GM18502 (cell line): ENCODE results near the gene PAQR7.

Experiments used
- ATAC-seq: cut with Tn5 transposase; IDR thresholded peaks from one replicate; pipeline ENCODE4 v1.9.1; 2021; ENCODE audit warnings: mild to moderate bottlenecking; ENCODE audit not compliant: unreplicated experiment, poor library complexity

PAQR7 gene, protein sequence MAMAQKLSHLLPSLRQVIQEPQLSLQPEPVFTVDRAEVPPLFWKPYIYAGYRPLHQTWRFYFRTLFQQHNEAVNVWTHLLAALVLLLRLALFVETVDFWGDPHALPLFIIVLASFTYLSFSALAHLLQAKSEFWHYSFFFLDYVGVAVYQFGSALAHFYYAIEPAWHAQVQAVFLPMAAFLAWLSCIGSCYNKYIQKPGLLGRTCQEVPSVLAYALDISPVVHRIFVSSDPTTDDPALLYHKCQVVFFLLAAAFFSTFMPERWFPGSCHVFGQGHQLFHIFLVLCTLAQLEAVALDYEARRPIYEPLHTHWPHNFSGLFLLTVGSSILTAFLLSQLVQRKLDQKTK

DNA sequence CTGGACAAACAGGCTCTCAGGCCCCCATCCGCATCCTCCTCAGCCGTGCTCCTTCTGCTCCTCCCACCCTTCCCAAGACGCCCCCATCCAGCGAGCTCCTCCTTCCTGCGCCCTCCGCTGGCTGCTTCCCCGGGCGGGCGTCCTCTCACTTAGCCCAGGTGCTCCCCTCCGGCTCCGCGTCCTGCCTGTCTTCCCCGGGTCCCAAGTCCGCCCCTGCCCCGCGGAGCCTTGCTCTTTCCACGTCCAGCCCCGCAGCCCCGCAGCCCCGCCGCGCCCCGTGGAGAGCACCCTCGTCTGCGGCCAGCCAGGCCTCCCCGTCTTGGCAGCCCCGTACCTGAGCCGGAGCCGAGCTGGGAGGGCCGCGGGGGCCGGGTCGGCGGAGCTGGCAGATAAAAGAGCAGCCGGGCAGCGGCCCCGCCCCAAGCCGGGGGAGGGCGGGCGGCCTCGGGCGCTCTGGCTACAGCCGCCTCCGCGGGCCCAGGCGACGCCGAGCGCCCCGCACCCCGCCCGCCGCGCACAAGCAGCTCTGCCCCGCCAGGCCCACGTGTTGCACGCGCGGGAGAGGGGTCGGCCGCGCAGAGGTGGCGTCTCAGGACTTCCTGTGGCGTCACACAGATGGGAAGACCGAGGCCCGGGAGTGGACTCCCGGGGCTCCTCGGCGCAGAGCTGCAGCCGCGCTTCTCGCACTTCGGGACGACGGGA lies at the start of gene PAQR7:
Gene PAQR7, minus strand, starts transcription at position 555 of the 702 bp plus-strand sequence. CDS start 11,869 bp downstream, outside the sequence.
- no peak for ATAC-seq

DNA sequence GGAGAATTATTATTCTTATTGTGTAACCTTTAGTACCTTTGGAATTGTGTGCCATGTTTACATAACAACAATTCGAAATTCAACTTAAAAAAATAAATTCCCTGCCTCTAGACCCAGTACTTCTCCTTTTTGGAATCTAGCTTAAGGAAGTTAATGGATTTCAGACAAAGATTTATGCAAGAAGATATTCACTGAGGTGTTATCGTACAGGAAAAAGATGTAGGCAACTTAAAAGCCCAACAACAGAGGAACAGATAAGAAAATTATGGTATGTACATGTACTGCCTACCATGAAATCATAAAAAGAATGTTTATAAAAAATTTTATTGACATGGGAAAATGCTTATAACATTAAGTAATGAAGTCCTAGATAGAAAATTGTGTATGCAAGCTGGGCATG lies 48.9 kb upstream of the PAQR7 start:
- no peak for ATAC-seq

DNA sequence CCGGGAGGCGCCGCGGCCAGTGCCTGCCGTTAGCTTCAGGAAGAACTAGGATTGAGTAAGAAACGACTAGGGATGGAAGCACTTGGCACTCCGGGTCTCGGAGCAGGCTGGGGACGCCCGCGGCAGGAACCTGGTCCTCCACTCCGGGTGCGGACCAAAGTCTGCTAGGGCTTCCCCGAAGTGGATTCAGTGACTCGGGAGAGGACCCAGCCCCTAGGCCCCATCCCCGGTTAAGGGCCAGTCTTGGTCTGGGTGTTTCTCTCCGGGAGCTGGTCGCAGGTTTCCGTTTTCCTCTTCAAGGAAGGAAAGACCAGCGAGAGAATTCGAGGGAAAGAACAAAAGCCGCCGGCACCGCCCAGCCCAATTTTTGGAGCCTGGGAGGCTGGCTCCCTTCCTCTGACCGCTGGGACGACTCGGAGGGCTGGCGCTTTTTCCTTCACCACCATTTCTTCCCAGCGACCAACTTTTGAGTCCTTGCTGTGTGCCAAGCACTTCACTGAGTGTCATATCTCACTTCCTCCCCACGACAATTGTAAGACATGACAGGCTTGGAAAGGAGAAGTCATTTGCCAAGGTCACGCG lies 47.6 kb upstream of the PAQR7 start:
- ATAC-seq = no peak

DNA sequence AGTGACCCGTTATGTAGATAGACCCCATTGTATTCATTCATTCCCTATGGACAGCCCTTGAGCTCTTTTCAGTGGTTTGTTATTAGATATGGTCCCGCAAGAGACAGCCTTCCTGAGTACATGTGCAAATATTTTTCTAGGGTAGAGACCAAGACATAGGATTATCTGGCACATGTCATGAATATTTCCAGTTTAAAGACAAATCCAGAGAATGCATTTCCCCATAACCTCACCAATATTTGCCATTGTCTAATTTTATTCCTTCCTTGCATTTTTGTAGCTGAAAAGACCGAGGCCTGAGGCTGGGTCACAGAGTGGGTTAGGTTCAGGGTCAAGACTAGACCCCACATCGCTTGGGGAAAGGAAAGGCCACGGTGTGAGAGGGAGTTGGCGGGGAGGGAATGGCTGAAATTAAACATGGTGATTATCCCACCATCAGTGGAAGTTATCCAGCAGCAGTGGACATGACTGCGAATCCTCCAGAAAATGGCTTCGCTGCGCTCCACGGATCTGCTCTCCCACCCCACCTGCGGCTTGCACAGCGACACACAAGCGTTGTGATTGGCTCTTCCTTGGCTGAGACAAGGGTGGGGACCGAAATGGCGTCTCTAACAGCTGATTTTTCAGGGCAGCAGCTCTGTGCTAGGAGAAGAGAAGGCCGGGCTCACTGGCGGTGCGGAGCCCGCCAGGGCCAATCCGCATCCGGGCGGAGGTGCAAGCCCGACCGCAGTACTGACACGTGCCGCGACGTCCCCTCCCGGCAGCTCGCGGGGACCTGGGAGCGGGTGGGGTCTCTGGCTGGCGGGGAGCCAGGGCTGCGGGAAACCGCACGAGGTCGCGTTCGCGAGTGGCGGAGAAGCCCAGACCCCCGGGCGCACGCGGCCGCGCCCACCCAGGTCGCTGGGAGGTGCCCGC lies 46.8 kb upstream of the PAQR7 start:
- ATAC-seq = no peak

DNA sequence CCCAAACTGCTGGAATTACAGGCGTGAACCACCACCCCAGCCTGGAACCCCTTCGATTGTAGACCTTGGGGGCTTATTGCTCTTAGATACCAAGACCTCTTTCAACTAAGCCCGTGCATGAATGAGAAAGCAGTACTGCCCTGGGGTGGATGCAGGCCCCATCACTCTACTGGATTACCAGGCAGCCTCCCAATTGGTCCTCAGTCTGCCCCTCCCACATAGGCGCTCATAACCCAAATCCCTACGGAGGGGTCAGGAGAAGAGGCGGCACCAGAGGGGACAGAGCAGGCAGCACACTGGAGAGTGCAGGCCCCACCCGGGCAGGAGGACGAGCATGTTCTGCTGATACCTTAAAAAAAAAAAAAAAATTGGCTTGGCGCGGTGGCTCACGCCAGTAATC lies 43.1 kb upstream of the PAQR7 start:
- no peak for ATAC-seq

DNA sequence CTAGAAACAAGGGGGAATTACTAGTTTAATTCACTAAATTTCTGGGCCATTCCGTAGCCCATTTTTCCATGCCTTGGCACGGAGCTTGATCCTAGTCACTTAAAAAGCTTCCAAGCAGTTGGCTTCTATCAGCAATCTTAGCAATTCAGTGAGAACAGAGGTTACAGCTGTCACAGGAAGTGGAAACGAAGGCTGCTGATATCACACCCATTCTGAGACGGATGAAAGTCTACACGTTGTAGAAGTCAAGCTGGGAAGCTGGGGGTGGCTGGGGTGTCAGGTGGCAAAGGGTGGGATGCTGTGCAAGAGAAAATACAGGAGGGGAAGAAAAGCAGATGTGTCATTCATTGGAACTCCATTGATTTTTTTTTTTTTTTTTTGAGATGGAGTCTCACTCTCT lies 42.5 kb upstream of the PAQR7 start:
- no peak for ATAC-seq

DNA sequence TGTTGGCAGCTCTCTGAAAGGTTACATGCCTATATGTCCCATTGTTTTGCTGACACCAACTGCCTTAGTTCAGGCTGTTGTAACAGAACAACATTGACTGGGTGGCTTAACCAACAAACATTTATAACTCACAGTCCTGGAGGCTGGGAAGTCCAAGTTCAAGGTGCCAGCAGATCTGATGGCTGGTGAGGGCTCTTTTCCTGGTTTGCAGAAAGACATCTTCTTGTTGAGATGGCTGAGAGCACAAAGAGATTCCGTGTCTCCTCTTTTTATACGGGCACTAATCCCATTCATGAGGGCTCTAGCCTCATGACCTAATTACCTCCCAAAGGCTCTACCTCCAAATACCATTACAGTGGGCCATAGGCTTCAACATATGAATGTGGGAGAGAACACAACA lies 41.0 kb upstream of the PAQR7 start:
- no peak for ATAC-seq

DNA sequence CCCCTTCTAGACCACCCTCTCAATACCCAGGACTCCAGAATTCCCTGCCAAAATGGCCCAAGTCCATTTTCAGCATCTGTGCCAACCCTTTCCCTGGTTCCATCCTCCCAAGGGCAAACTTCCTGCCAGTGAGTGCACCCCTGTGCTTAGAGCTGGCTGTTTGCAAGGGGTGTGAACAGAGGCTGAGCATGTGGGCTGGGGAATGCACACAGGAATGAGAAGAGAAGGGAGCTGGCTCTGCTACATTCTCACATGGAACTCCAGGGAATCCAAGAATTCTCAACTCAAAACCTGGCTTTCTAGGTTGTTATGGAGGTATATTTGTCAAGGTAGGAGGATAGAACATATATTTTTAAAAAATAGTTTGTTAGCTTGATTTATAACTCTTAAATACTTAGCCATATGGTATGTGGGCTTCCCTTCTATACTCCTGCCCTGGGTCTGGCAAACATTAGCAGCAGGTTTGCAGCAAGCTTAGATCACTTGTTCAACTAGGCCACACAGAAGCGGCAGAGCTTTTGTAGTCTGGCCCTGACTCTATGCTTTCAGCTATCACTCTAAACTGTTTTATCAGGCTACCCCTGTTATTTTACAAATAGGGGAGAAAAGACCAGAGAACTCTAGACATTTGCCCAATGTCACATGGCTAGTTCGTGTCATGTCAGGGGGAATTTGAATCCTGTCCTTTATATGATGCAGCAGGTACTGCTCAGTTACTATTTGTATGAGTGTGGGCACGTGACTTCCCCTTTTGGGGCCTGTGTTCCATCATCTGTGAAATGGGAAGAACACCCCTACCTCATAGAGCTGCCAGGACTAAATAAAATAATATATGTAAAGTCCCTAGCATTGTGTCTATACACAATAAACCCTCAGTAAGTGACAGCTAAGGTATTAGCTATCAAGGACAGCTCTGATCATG lies 38.8 kb upstream of the PAQR7 start:
- no peak for ATAC-seq

DNA sequence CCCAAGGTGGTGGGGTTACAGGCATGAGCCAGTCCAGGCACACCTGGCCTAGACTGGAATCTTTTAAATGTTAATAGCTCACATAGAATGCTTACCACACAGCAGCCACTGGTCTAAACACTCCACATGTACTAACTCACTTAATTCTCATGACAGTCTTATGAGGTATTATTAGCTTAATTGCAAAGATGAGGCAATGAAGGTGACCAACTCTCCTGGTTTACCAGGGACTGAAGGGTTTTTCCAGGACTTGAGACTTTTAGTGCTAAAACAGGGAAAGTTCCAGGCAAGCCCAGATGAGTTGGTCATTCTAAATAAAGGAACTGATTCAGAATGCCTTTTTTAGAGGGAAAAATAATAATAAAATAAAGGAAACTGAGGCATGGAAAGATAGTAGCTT lies 37.7 kb upstream of the PAQR7 start:
- ATAC-seq = no peak

DNA sequence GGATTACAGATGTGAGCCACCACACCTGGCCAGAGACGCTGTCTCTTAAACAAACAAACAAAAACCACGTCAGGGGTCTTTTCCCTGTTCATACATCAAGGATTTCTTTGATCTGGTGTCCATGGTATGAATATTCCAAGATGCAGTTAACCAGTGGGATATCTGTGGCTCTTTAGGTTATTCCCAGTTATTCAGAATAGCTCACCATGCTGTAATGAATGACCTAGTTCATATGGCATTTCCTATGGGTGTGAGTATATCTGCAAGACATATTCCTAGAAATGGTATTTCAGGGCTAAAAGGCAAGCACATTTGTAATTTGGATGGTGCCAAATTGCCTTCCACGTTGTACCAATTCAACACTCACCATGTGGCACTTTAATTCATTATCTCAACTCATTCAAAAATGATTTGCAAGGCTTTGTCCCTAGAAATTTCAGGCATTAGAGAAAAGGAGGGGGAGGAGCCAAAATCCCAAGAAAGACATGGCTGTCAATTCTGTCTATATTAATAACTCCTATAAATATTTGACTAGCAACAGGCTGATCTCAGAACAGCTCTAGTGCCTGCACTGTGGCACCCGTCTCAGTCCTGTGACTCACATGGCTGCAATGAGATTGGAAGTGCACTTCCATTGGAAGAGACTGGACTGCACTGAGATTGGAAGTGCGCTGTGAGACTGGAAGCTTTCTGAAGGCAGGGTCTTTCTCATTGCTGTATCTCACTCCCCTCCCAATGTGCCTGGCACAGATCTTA lies 36.7 kb upstream of the PAQR7 start:
- ATAC-seq = no peak

DNA sequence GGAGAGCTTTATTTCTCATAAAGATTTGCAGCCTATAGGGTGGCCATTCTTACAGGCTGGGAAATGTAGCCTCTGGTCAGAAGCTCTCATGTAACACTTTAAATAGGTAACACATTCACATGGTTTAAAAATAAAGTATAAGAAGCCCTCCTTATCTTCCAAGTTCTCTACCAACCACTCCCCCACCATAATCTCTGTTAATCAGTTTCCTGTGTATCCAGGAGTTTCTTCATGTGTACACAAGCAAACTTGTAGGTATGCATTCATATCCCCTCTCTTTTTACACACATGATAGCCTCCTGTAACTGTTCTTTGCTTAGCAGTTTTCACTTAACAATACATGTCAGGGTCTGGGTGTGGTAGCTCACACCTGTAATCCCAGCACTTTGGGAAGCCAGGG lies 35.7 kb upstream of the PAQR7 start:
- ATAC-seq = no peak

DNA sequence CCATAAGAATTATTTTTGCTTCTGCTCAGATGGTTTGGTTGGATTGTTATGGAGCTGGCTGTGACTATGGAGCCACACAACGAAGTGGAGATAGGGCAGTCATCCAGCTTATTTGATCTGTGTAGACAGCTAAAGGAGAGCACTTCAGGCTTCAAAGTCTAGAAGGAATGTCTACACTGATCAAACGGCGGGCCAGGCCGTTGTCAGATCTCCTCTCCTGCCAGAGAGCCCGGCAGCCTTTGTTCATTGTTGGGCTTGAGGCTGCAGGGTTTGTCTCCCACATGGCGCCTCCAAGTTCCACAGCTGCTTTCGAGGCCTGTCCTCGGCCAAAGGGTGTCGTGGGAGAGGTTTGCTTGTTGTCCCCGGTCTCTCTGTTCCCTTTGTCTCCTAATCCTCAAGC lies 33.5 kb upstream of the PAQR7 start:
- ATAC-seq = no peak

DNA sequence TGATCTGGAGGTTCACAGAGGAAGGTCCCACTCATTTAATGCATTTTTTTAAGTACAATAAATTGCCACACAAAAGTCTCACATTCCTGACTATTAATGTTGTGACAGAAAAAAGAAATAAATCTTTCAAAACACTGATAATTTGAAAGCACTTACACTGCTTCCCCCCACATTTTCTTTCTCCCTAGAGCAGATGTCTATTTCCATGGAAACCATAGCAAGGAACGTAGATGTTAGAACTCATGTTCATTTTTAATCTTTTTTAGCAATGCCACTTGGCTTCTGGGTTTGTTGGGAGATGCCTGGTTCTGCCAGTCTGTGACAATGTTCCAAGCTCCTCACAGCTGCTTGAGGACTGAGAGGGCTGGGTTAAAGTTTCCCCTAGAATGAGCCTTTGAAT lies 32.7 kb upstream of the PAQR7 start:
- ATAC-seq = no peak

DNA sequence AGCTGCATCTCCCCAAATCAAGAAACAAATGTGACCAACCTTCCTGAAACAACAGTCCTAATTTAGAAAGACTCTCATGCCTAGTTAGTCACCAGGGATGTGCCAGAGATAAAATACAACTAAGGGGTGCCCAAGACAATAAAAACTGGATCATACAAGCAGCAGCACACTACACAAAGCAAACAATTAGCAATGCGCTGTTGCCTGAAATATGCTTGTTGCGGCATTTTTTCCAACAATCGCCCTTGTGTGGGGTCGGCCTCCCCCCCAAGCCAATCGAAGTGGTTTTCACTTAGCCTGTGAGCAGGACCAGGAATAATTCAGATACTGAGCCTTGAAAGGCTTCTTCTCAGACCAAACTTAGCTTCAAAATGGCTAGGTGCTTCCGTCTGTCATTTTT lies 32.1 kb upstream of the PAQR7 start:
- ATAC-seq = no peak

DNA sequence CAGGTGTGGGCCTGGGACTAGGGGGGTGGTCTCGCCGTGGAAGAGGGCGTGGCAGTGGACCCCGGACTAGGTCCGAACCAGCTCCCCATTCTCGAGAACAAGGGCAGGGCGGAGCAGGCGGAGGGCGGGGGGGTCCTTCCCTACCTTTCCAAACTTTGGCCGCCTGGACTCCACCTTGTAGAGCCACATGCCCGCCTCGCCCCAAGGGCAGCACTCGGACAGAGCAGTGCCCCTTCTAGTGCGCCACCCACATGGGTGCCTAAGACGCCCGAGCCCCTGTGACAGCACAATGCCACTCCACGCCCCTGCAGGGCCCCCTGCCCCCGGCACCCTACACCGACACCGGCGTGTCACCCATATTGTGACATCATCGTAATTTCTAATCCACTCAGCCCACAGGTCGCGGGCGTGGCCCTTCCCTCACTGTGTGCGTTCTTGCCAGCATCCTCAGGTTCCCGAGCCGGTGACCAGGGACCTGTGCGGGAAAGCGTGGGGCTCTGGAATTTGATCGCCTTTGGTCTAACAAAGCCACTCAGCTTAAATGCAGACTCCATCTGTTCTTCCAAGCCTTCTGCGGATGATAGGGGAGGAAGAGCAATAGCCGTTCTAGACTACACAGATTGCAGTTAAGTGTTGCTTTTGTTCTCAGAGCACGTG lies 31.3 kb upstream of the PAQR7 start:
- ATAC-seq = peak; percentile 4

DNA sequence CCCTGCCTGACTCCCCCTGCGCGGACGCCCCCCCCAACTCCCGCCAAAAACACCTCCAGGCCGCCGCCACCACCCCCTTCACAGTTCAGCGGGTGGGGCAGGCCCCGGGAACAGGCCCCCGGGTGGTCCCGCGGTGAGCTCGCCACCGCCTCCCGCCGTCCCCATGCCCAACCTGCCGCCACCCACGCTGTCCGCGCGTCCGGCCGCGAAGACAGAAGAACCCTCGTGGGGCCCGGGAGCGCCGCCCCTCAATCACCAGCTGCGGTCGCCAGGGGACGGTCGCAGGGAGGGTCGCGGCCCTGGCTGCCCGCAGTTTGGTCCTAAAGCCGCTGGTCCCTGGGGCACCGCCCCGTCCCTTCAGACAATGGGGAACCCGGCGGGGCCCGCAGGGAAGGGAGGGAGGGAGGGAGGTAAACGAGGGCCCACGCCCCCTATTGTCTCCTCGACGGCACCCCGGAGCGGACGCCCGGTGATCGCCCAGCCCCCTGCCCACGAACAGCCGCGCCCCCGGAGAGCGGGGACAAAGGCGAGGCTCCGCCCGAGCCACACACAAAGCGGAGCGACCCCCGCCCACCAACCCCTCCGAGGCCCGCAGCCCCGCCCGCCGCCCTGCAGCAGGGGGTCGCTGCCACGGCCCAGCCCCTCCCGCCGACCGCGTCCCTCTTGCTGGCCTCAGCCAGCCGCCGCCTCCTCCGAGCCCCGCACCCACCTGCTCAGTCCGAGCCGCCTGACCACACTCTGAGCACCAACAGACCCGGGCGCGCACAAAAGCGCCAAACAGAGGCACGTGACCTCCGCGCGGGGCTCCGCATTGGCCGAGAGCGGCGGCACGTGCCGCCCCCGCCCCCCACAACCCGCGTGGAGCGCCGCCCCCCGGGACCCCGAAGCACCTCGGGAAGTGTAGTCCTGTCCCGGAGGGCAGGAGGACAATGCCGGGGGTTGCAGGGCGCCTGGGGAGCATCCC lies 30.5 kb upstream of the PAQR7 start, which contains the start of gene STMN1:
Gene STMN1, minus strand, starts transcription at position 740 of the 964 bp plus-strand sequence. CDS start 1,743 bp downstream, outside the sequence.
- ATAC-seq = peak; percentile 69
